H9 (cell line): ENCODE data around the gene PFN4. TPM values are rescaled to one million over a fixed set of nuclear protein-coding genes. Genes with fewer than 3 reads are reported as not detected.

Experiments
- DNase-seq: peaks from one replicate; pipeline ENCODE4 v3.0.0-alpha.2; 2017
- H2AFZ ChIP-seq: one replicate; pipeline ENCODE4 v1.6.1; 2013; ENCODE audit warnings: mild to moderate bottlenecking, low read length, control low read depth, moderate library complexity
- H2AK5ac ChIP-seq: 2 replicates; pipeline ENCODE4 v1.6.1; 2013; ENCODE audit warnings: low read length, control low read depth, mixed read lengths; ENCODE audit not compliant: insufficient read length
- H2BK120ac ChIP-seq: one replicate; pipeline ENCODE4 v1.6.1; 2013; ENCODE audit warnings: low read depth, mild to moderate bottlenecking, low read length, control low read depth, inconsistent platforms; ENCODE audit not compliant: poor library complexity, severe bottlenecking
- H2BK12ac ChIP-seq: 2 replicates; pipeline ENCODE4 v1.6.1; 2013; ENCODE audit warnings: low read length, control low read depth, mixed read lengths, low read depth; ENCODE audit not compliant: insufficient read length
- H2BK15ac ChIP-seq: 2 replicates; pipeline ENCODE4 v1.6.1; 2013; ENCODE audit warnings: low read depth, low read length, control low read depth
- H2BK20ac ChIP-seq: one replicate; pipeline ENCODE4 v1.6.1; 2013; ENCODE audit warnings: low read depth, mild to moderate bottlenecking, low read length, control low read depth, inconsistent platforms; ENCODE audit not compliant: poor library complexity, severe bottlenecking
- H2BK5ac ChIP-seq: 2 replicates; pipeline ENCODE4 v1.6.1; 2013; ENCODE audit warnings: low read length, control low read depth, mixed read lengths; ENCODE audit not compliant: insufficient read length
- H3K14ac ChIP-seq: 2 replicates; pipeline ENCODE4 v1.6.1; 2013; ENCODE audit warnings: low read length, control low read depth; ENCODE audit not compliant: insufficient read depth
- H3K18ac ChIP-seq: 2 replicates; pipeline ENCODE4 v1.6.1; 2013; ENCODE audit warnings: low read depth, mild to moderate bottlenecking, mixed read lengths, low read length, control low read depth; ENCODE audit not compliant: insufficient read length
- H3K23ac ChIP-seq: 2 replicates; pipeline ENCODE4 v1.6.1; 2013; ENCODE audit warnings: low read length, control low read depth, mixed read lengths, low read depth; ENCODE audit not compliant: insufficient read length
- H3K23me2 ChIP-seq: 2 replicates; pipeline ENCODE4 v1.6.1; 2013; ENCODE audit warnings: low read depth, mild to moderate bottlenecking, mixed read lengths, low read length, control low read depth; ENCODE audit not compliant: insufficient read length, poor library complexity, severe bottlenecking
- H3K27ac ChIP-seq: 2 replicates; pipeline ENCODE4 v1.5.1; 2013; ENCODE audit warnings: low read length, control low read depth, mixed read lengths, low read depth; ENCODE audit not compliant: insufficient read length
- H3K27me3 ChIP-seq: 2 replicates; pipeline ENCODE4 v1.6.1; 2013; ENCODE audit warnings: low read length, control low read depth, inconsistent platforms; ENCODE audit not compliant: insufficient read depth
- H3K4ac ChIP-seq: 2 replicates; pipeline ENCODE4 v1.6.1; 2013; ENCODE audit warnings: low read depth, mild to moderate bottlenecking, control low read depth, inconsistent platforms, low read length, moderate library complexity
- H3K4me1 ChIP-seq: 2 replicates; pipeline ENCODE4 v1.6.1; 2013; ENCODE audit warnings: low read length, control low read depth, inconsistent platforms; ENCODE audit not compliant: insufficient read depth
- H3K4me2 ChIP-seq: 2 replicates; pipeline ENCODE4 v1.6.1; 2013; ENCODE audit warnings: low read length, control low read depth, mixed read lengths; ENCODE audit not compliant: insufficient read length, insufficient read depth
- H3K56ac ChIP-seq: 2 replicates; pipeline ENCODE4 v1.6.1; 2013; ENCODE audit warnings: low read depth, mild to moderate bottlenecking, mixed read lengths, low read length, control low read depth; ENCODE audit not compliant: insufficient read length
- H3K79me1 ChIP-seq: 2 replicates; pipeline ENCODE4 v1.6.1; 2013; ENCODE audit warnings: low read depth, mild to moderate bottlenecking, moderate library complexity, low read length, control low read depth, inconsistent platforms; ENCODE audit not compliant: insufficient read depth, poor library complexity, severe bottlenecking
- H3K79me2 ChIP-seq: 2 replicates; pipeline ENCODE4 v1.6.1; 2013; ENCODE audit warnings: low read length, control low read depth, inconsistent platforms; ENCODE audit not compliant: insufficient read depth
- H3K9ac ChIP-seq: 2 replicates; pipeline ENCODE4 v1.6.1; 2013; ENCODE audit warnings: low read length, control low read depth, mixed read lengths; ENCODE audit not compliant: insufficient read length; ENCODE audit errors: extremely low read depth
- H3K9me3 ChIP-seq: one replicate; pipeline ENCODE4 v1.6.1; 2013; ENCODE audit warnings: low read depth, low read length, inconsistent platforms; ENCODE audit not compliant: control insufficient read depth
- H3T11ph ChIP-seq: one replicate; pipeline ENCODE4 v1.6.1; 2013; ENCODE audit warnings: mild to moderate bottlenecking, low read length, control low read depth, inconsistent platforms
- H4K20me1 ChIP-seq: one replicate; pipeline ENCODE4 v1.6.1; 2013; ENCODE audit not compliant: control insufficient read depth, insufficient read length, insufficient read depth
- H4K5ac ChIP-seq: 2 replicates; pipeline ENCODE4 v1.6.1; 2013; ENCODE audit warnings: low read depth, mild to moderate bottlenecking, mixed read lengths, low read length, control low read depth; ENCODE audit not compliant: insufficient read length
- H4K8ac ChIP-seq: replicated peaks from 2 replicates; pipeline ENCODE4 v1.6.1; 2013; ENCODE audit warnings: low read length, control low read depth, mixed read lengths, low read depth; ENCODE audit not compliant: insufficient read length
- H4K91ac ChIP-seq: 2 replicates; pipeline ENCODE4 v1.6.1; 2013; ENCODE audit warnings: low read depth, mild to moderate bottlenecking, moderate library complexity, mixed read lengths, low read length, control low read depth; ENCODE audit not compliant: insufficient read length
- H3K27ac Mint-ChIP-seq, 3 experiments: 2 replicates in 2 of 3; 3 replicates in 1 of 3; pipeline ENCODE4 v1.8.0; 2020 to 2021; ENCODE audit warnings: mixed read lengths in 3 of 3, mild to moderate bottlenecking in 1 of 3, moderate library complexity in 1 of 3
- H3K27me3 Mint-ChIP-seq: 2 replicates; pipeline ENCODE4 v1.8.0; 2021; ENCODE audit warnings: low read depth, mild to moderate bottlenecking, moderate library complexity, mixed read lengths
- H3K36me3 Mint-ChIP-seq, 3 experiments: 2 replicates in 2 of 3; 3 replicates in 1 of 3; pipeline ENCODE4 v1.8.0; 2020 to 2021; ENCODE audit warnings: low read depth in 3 of 3, mixed read lengths in 3 of 3; ENCODE audit not compliant: insufficient read depth in 1 of 3
- H3K4me1 Mint-ChIP-seq, 2 experiments: 2 replicates each; pipeline ENCODE4 v1.8.0; 2020; ENCODE audit warnings: mixed read lengths in 2 of 2
- H3K4me3 Mint-ChIP-seq, 2 experiments: 2 replicates in 1 of 2; 3 replicates in 1 of 2; pipeline ENCODE4 v1.8.0; 2020 to 2021; ENCODE audit warnings: mild to moderate bottlenecking in 2 of 2, mixed read lengths in 2 of 2, moderate library complexity in 1 of 2
- H3K9me3 Mint-ChIP-seq, 2 experiments: 2 replicates in 1 of 2; 3 replicates in 1 of 2; pipeline ENCODE4 v1.8.0; 2020; ENCODE audit warnings: mild to moderate bottlenecking in 2 of 2, mixed read lengths in 2 of 2, moderate library complexity in 1 of 2
- WGBS: extraction: QIAGEN DNeasy Blood & Tissue Kit; methylation state at CpG from one replicate; pipeline ENCODE4 v1.1.7; 2013; ENCODE audit warnings: missing lambda C conversion rate, low lambda C conversion rate, mixed read lengths; ENCODE audit not compliant: insufficient read length; ENCODE audit errors: extremely low coverage; 5-methylcytosine and 5-hydroxymethylcytosine counted together
- total RNA-seq: library from RNA; stranded (reverse); gene quantifications from 2 replicates; pipeline ENCODE4 v1.2.1, GENCODE V29; 2021
- TF ChIP-seq, protein P1 (sequence below): fragments of 200-600 bp; sonication (generic); conservative IDR thresholded peaks from 3 replicates; pipeline ENCODE4 v1.8.0; 2021; ENCODE audit warnings: antibody characterized with exemption, mild to moderate bottlenecking

PFN4 gene
- total RNA-seq, 1 experiment from 2014 or later = not detected

DNA sequence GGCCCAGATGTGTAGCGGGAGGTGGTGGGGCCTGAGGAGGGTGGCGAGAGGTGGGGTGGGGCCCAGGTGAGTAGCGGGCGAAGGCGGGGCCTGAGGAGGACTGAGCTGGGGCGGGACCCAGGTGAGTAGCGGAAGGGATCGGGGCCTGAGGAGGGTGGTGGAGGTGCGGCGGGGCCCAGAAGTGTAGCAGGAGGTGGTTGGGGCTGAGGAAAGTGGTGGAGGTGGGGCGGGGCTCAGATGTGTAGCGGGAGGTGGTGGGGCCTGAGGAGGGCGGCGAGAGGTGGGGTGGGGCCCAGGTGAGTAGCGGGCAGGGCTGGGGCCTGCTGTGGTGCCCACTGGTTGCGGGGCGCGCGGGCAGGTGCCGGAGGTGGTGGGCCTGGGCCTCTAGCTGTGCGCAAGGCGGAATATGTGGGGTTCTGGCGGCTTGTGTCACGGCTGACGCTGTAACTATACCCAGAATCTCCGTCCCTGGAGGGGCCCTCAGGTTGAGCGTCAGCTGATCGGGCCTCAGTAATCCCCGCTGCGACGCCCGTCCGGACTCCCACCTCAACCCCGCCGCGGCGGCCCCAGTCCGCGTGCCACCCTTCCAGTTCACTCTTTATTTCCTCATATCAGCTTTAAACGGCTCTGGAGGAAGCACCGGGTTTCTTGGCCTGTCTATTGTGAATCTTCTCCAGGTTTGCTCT lies 46.1 kb downstream of the PFN4 start:
- Histone ChIP-seq H3K79me2 (no peaks in the 10 kb centered on the region; the same call in 1 of the 2 replicates), H3K23me2 (peaks cover 11% of the 10 kb centered on the region), H3T11ph (no peak overlapping the region), H3K4ac (no peak overlapping the region), H3K56ac (no peak overlapping the region), H3K9me3 (no peaks in the 10 kb centered on the region), H3K23ac (no peak overlapping the region), H3K27me3 (no peaks in the 10 kb centered on the region), H2AK5ac (no peak overlapping the region), H4K91ac (no peak overlapping the region), H3K4me2 (peak overlapping the region; percentile 74), H2BK120ac (no peak overlapping the region), H2BK15ac (no peak overlapping the region), H2BK5ac (no peak overlapping the region), H3K9ac (peak overlapping the region; percentile 50), H2AFZ (no peak overlapping the region), H3K4me1 (peaks cover 3% of the 10 kb centered on the region; the same call in 1 of the 2 replicates), H4K20me1 (no peaks in the 10 kb centered on the region), H2BK12ac (no peak overlapping the region), H3K79me1 (no peaks in the 10 kb centered on the region), H4K5ac (no peak overlapping the region), H3K14ac (peak overlapping the region; percentile 73), H3K27ac (no peak overlapping the region), H2BK20ac (no peak overlapping the region), H4K8ac (no peak overlapping the region), H3K18ac (peak overlapping the region; percentile 6)
- H3K27ac Mint-ChIP-seq = peak overlapping the region; percentile 31 to 91 (median 90); a peak in 5 of 7 replicates
- TF ChIP-seq, protein P1, sequence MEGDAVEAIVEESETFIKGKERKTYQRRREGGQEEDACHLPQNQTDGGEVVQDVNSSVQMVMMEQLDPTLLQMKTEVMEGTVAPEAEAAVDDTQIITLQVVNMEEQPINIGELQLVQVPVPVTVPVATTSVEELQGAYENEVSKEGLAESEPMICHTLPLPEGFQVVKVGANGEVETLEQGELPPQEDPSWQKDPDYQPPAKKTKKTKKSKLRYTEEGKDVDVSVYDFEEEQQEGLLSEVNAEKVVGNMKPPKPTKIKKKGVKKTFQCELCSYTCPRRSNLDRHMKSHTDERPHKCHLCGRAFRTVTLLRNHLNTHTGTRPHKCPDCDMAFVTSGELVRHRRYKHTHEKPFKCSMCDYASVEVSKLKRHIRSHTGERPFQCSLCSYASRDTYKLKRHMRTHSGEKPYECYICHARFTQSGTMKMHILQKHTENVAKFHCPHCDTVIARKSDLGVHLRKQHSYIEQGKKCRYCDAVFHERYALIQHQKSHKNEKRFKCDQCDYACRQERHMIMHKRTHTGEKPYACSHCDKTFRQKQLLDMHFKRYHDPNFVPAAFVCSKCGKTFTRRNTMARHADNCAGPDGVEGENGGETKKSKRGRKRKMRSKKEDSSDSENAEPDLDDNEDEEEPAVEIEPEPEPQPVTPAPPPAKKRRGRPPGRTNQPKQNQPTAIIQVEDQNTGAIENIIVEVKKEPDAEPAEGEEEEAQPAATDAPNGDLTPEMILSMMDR = no peak
- H3K9me3 Mint-ChIP-seq = no peaks in the 10 kb centered on the region
- H3K36me3 Mint-ChIP-seq = peaks cover 19 to 53% (median 51%) of the 10 kb centered on the region in 3 experiments
- no peak for DNase-seq
- H3K4me3 Mint-ChIP-seq = peak overlapping the region; percentile 77 to 97
- WGBS = no CpG with 5 or more reads among the region's 41 CpGs
- no peaks in the 10 kb centered on the region for H3K27me3 Mint-ChIP-seq
- peaks cover 17 to 19% of the 10 kb centered on the region in 2 experiments for H3K4me1 Mint-ChIP-seq
